Measurements from ENCODE around the gene SEMA3C.

SEMA3C gene

GRCh38 chr7:80882213-80882801 is 36.5 kb downstream of the SEMA3C start:
- in situ Hi-C loops (cut with MboI; ENCODE audit: low sequenced_read_pairs, unreplicated experiment): no loop called here
- TF ChIP-seq CTCF (IDR thresholded peaks at IDR 0.05; ENCODE audit: borderline replicate concordance, control extremely low read depth, extremely low read depth, insufficient read depth, missing control alignments): no peak
- no peak for DNase-seq (ENCODE audit: low spot score)

GRCh38 chr7:80881351-80881900 is 37.4 kb downstream of the SEMA3C start:
- in situ Hi-C loops (cut with MboI; ENCODE audit: low sequenced_read_pairs, unreplicated experiment): no loop called here
- no peak for DNase-seq (ENCODE audit: low spot score)
- TF ChIP-seq CTCF (IDR thresholded peaks at IDR 0.05; ENCODE audit: borderline replicate concordance, control extremely low read depth, extremely low read depth, insufficient read depth, missing control alignments): no peak

GRCh38 chr7:80879849-80880248 is 39.0 kb downstream of the SEMA3C start:
- in situ Hi-C loops (cut with MboI; ENCODE audit: low sequenced_read_pairs, unreplicated experiment): no loop called here
- TF ChIP-seq CTCF (IDR thresholded peaks at IDR 0.05; ENCODE audit: borderline replicate concordance, control extremely low read depth, extremely low read depth, insufficient read depth, missing control alignments): no peak
- no peak for DNase-seq (ENCODE audit: low spot score)

GRCh38 chr7:80876894-80877414 is 41.9 kb downstream of the SEMA3C start:
- TF ChIP-seq CTCF (IDR thresholded peaks at IDR 0.05; ENCODE audit: borderline replicate concordance, control extremely low read depth, extremely low read depth, insufficient read depth, missing control alignments): no peak
- DNase-seq (ENCODE audit: low spot score): no peak
- in situ Hi-C loops (cut with MboI; ENCODE audit: low sequenced_read_pairs, unreplicated experiment): no loop called here

GRCh38 chr7:80875537-80876120 is 43.2 kb downstream of the SEMA3C start:
- in situ Hi-C loops (cut with MboI; ENCODE audit: low sequenced_read_pairs, unreplicated experiment): no loop called here
- no peak for TF ChIP-seq CTCF (IDR thresholded peaks at IDR 0.05; ENCODE audit: borderline replicate concordance, control extremely low read depth, extremely low read depth, insufficient read depth, missing control alignments)
- DNase-seq (ENCODE audit: low spot score): no peak

GRCh38 chr7:80873140-80873539 is 45.7 kb downstream of the SEMA3C start:
- in situ Hi-C loops (cut with MboI; ENCODE audit: low sequenced_read_pairs, unreplicated experiment): no loop called here
- no peak for DNase-seq (ENCODE audit: low spot score)

More at GRCh38 chr7:80873140-80873539, 45.7 kb downstream of the SEMA3C start:
- TF ChIP-seq CTCF (IDR thresholded peaks at IDR 0.05; ENCODE audit: borderline replicate concordance, control extremely low read depth, extremely low read depth, insufficient read depth, missing control alignments): no peak

Measured in GM13976 (cell line).